Smooth muscle cell (in vitro differentiated cells): ENCODE data around the gene CERS6. TPM values are rescaled to one million over a fixed set of nuclear protein-coding genes. Genes with fewer than 3 reads are reported as not detected.

Experiments
- DNase-seq: peaks from one replicate; lab custom pipeline; 2025; ENCODE audit not compliant: unreplicated experiment; lab: John Stamatoyannopoulos, UW
- H2AFZ ChIP-seq: fragments of 200-600 bp; sonication (generic); 2 replicates; pipeline ENCODE4 v1.6.0; 2016; ENCODE audit warnings: antibody characterized with exemption, low read depth, mild to moderate bottlenecking
- H3F3A ChIP-seq: fragments of 200-600 bp; sonication (generic); 2 replicates; pipeline ENCODE4 v1.6.0; 2017; ENCODE audit warnings: antibody characterized with exemption, low read depth
- H3K27ac ChIP-seq: fragments of 200-600 bp; sonication (generic); 2 replicates; pipeline ENCODE4 v1.5.1; 2016; ENCODE audit warnings: low read depth, mild to moderate bottlenecking
- H3K27me3 ChIP-seq: fragments of 200-600 bp; sonication (generic); 2 replicates; pipeline ENCODE4 v1.6.1; 2016; ENCODE audit warnings: low read depth, mild to moderate bottlenecking
- H3K36me3 ChIP-seq: fragments of 200-600 bp; sonication (generic); 2 replicates; pipeline ENCODE4 v1.5.1; 2016; ENCODE audit warnings: low read depth
- H3K4me1 ChIP-seq: fragments of 200-600 bp; sonication (generic); 2 replicates; pipeline ENCODE4 v1.5.1; 2016; ENCODE audit warnings: low read depth
- H3K4me2 ChIP-seq: fragments of 200-600 bp; sonication (generic); 2 replicates; pipeline ENCODE4 v1.6.0; 2016; ENCODE audit warnings: mild to moderate bottlenecking
- H3K4me3 ChIP-seq: fragments of 200-600 bp; sonication (generic); 2 replicates; pipeline ENCODE4 v1.5.1; 2016; ENCODE audit warnings: mild to moderate bottlenecking
- H3K79me2 ChIP-seq: fragments of 200-600 bp; sonication (generic); 2 replicates; pipeline ENCODE4 v1.6.0; 2016; ENCODE audit warnings: low read depth, mild to moderate bottlenecking
- H3K9ac ChIP-seq: fragments of 200-600 bp; sonication (generic); 2 replicates; pipeline ENCODE4 v1.6.0; 2016; ENCODE audit warnings: low read depth
- H3K9me3 ChIP-seq: fragments of 200-600 bp; sonication (generic); replicated peaks from 2 replicates; pipeline ENCODE4 v1.5.1; 2016; ENCODE audit warnings: low read depth
- H4K20me1 ChIP-seq: fragments of 200-600 bp; sonication (generic); 2 replicates; pipeline ENCODE4 v1.6.0; 2016; ENCODE audit warnings: low read depth
- WGBS: methylation state at CpG from one replicate; pipeline ENCODE4 v1.1.7; 2016; ENCODE audit warnings: low lambda C conversion rate; 5-methylcytosine and 5-hydroxymethylcytosine counted together
- polyA plus RNA-seq: library from polyadenylated mRNA; unstranded; fragments of >200 nt; fragmentation: Nextera tagmentation; extraction: Ambion mirVana; gene quantifications from 2 replicates; pipeline ENCODE4 v1.2.1, GENCODE V29; 2016
- total RNA-seq: library from RNA; depleted of rRNA; stranded (reverse); fragments of >200 nt; gene quantifications from 2 replicates; pipeline ENCODE4 v1.2.3, GENCODE V29; 2014
- TF ChIP-seq, protein P1 (sequence below): fragments of 200-600 bp; sonication (generic); IDR thresholded peaks from 2 replicates; pipeline ENCODE4 v1.5.1; 2017; ENCODE audit warnings: borderline replicate concordance, mild to moderate bottlenecking, antibody characterized with exemption; ENCODE audit not compliant: insufficient read depth, poor library complexity, severe bottlenecking

CERS6 gene
- total and polyA plus RNA-seq, 2 experiments from 2014 or later: 9.2 to 26.6 TPM

DNA sequence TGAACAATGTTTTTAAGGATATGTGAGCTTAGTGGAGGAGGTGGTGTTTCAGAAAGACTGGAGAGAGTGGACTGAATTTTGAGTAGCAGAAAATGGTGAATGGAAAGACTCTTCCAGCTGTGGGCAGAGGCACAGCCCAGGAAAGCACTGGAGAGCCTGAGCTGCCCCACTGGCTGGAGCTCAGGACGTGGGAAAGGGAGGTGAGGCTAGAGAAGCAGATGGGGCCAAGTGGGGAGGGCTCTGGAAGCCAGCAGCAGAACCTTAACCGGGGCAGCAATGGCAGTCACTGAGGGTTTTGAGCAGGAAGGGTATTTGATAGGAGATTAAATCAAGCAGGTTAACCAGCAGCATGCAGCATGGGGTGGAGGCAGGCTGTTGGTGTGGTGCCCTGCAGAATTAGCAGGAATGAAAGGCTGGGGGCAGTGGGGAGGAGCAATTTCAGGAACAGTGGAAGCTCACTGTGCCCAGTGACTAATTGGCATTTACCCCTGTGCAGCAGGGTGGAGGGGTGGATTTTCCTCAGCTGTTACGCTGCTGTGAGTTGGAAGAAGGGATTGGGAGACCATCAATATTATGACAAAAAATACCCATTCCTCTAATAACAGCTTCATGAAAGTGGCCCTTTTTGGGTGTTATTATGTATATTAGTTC, 136.2 kb downstream of the CERS6 start:
- no peak for DNase-seq
- H2AFZ ChIP-seq: no peak overlapping the region
- no peaks in the 10 kb centered on the region for H3F3A ChIP-seq
- H4K20me1 ChIP-seq: peaks cover 5% of the 10 kb centered on the region
- H3K79me2 ChIP-seq: peaks cover 3% of the 10 kb centered on the region
- H3K36me3 ChIP-seq: no peaks in the 10 kb centered on the region
- no peak overlapping the region for H3K27ac ChIP-seq
- no peaks in the 10 kb centered on the region for H3K27me3 ChIP-seq
- no peak overlapping the region for H3K9ac ChIP-seq
- H3K4me1 ChIP-seq: peaks cover 15% of the 10 kb centered on the region
- WGBS: 96% methylated on average over 3 of the region's 3 CpGs
- H3K9me3 ChIP-seq: no peaks in the 10 kb centered on the region
- H3K4me3 ChIP-seq: no peak overlapping the region
- H3K4me2 ChIP-seq: no peak overlapping the region
- TF ChIP-seq, protein P1, sequence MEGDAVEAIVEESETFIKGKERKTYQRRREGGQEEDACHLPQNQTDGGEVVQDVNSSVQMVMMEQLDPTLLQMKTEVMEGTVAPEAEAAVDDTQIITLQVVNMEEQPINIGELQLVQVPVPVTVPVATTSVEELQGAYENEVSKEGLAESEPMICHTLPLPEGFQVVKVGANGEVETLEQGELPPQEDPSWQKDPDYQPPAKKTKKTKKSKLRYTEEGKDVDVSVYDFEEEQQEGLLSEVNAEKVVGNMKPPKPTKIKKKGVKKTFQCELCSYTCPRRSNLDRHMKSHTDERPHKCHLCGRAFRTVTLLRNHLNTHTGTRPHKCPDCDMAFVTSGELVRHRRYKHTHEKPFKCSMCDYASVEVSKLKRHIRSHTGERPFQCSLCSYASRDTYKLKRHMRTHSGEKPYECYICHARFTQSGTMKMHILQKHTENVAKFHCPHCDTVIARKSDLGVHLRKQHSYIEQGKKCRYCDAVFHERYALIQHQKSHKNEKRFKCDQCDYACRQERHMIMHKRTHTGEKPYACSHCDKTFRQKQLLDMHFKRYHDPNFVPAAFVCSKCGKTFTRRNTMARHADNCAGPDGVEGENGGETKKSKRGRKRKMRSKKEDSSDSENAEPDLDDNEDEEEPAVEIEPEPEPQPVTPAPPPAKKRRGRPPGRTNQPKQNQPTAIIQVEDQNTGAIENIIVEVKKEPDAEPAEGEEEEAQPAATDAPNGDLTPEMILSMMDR: no peak

DNA sequence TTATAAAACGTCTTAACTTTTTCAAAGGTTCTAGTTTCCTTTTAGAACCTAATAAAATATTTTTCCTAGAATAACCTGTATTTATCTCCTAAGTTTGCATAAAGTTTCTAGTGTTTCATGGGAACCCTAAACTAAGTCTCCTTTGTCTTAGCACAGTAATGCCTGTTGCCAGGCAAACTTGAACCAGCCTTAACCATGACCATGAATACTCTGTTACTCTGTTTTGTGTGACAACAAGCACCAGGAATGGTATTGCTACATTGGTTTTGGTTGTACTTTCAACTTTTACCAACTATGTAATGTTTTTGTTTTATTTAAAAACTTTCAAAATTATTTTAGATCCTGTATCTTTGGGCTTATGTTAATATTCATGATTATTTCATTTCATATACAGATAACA, 137.6 kb downstream of the CERS6 start:
- Histone ChIP-seq H3K36me3 (no peaks in the 10 kb centered on the region), H3K79me2 (peaks cover 3% of the 10 kb centered on the region), H3K4me3 (no peak overlapping the region), H2AFZ (no peak overlapping the region), H4K20me1 (peaks cover 5% of the 10 kb centered on the region), H3K9ac (no peak overlapping the region), H3K9me3 (no peaks in the 10 kb centered on the region), H3K4me1 (peaks cover 15% of the 10 kb centered on the region), H3K27me3 (no peaks in the 10 kb centered on the region), H3K27ac (no peak overlapping the region), H3K4me2 (no peak overlapping the region), H3F3A (no peaks in the 10 kb centered on the region)
- no peak for DNase-seq
- 74% methylated on average over 1 of the region's 1 CpG for WGBS
- TF ChIP-seq, protein P1: no peak

DNA sequence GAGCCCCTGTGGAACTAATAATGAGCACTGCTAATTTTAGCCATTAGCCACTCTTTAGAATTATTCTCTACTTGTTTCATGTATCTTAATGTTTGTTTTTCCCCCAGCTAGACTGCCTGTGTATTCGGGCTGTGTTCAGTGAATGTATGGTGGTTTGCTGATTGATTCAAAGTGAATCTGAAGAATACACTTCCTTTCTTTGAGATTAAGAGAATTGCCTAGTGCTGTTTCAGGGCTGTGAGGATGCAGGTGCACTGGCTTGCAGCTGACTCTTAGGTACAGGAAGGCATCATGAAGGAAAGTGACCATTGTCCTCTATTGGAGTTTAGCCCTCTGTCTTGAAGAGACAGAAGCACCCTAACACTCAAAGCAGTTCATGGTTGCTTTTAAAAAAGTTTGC, 138.7 kb downstream of the CERS6 start:
- TF ChIP-seq, protein P1: no peak
- 97% methylated on average over 1 of the region's 1 CpG for WGBS
- H3K9me3 ChIP-seq: no peaks in the 10 kb centered on the region

More for the DNA sequence above, 138.7 kb downstream of the CERS6 start:
- H3K4me1 ChIP-seq: peaks cover 15% of the 10 kb centered on the region
- no peak overlapping the region for H3K27ac ChIP-seq
- no peaks in the 10 kb centered on the region for H3K27me3 ChIP-seq
- peaks cover 5% of the 10 kb centered on the region for H4K20me1 ChIP-seq
- no peak overlapping the region for H3K4me3 ChIP-seq
- no peak overlapping the region for H2AFZ ChIP-seq
- H3K4me2 ChIP-seq: no peak overlapping the region
- H3K9ac ChIP-seq: no peak overlapping the region
- no peak for DNase-seq
- peaks cover 3% of the 10 kb centered on the region for H3K79me2 ChIP-seq
- no peaks in the 10 kb centered on the region for H3K36me3 ChIP-seq
- H3F3A ChIP-seq: no peaks in the 10 kb centered on the region
